OCI-LY3 (cell line): ENCODE measurements around the gene ITGA2.

Source experiments
- CTCF ChIP-seq: fragments of 200-600, 300-600 bp; sonication (generic); IDR thresholded peaks from 2 replicates; pipeline ENCODE4 v1.5.1; 2014; ENCODE audit warnings: antibody characterized with exemption, low read length, low read depth
- EZH2phosphoT487 ChIP-seq: fragments of 200-600 bp; shearing (Covaris generic); IDR thresholded peaks from 2 replicates; pipeline ENCODE4 v1.6.1; 2018; ENCODE audit warnings: antibody characterized with exemption, mixed run types, low read depth

- TF ChIP-seq CTCF (no peak), EZH2phosphoT487 (no peak)
These were observed 131.0 kb downstream of the ITGA2 start for GRCh38 chr5:53120165-53120564.
